ENCODE results near the gene CCDC6. TPM values are rescaled to one million over a fixed set of nuclear protein-coding genes. Genes with fewer than 3 reads are reported as not detected.

Gene CCDC6
- total and polyA plus RNA-seq, 2 experiments from 2014 or later, result 19.4 to 23.2 TPM

DNA sequence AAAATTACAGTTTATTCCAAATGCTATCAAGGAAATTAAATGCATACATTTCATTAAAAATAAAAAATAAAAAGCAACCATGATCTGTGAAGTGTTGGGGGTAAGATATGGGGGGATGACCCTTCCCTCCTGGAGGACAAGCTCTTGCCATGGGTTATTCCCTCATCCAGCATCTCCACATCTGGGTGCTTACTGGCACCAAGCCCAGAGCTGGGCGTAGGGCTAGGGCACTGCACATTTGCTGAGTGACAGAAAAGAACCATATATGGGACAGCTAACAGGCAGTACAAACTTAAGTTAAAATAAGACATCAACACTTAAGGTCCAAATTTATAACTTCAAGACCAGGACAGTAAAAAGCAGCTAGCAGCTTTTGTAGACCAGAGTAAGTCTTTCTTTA lies 10.2 kb downstream of the CCDC6 start:
- H4K20me1 ChIP-seq (ENCODE audit: insufficient read depth), result peaks cover 18% of the 10 kb centered on the region; the same call in 1 of the 2 replicates
- H3K4me1 ChIP-seq (ENCODE audit: insufficient read depth), result peaks cover 15% of the 10 kb centered on the region
- no peak for TF ChIP-seq EZH2phosphoT487 (IDR thresholded peaks at IDR 0.05; ENCODE audit: insufficient read depth, low read depth)
- TF ChIP-seq EZH2 (IDR thresholded peaks at IDR 0.05; ENCODE audit: insufficient read depth, poor library complexity, severe bottlenecking), result no peak
- no peak overlapping the region for H3K4me2 ChIP-seq (ENCODE audit: unreplicated experiment)
- no peak overlapping the region for H3K27ac ChIP-seq
- H3K4me3 ChIP-seq, result no peak overlapping the region
- no peak overlapping the region for H2AFZ ChIP-seq
- peaks cover 12% of the 10 kb centered on the region for H3F3A ChIP-seq (ENCODE audit: insufficient read depth)
- no peaks in the 10 kb centered on the region for H3K9me3 ChIP-seq (ENCODE audit: low read depth)
- in situ Hi-C loops (cut with MboI), result no loop called here
- no peaks in the 10 kb centered on the region for H3K27me3 ChIP-seq (replicated peaks; ENCODE audit: insufficient read depth)
- no peak for DNase-seq
- H3K79me2 ChIP-seq (ENCODE audit: insufficient read depth), result peaks cover 95% of the 10 kb centered on the region
- WGBS, 2 experiments (ENCODE audit: low coverage in 1 of 2, low lambda C conversion rate in 2 of 2, missing lambda C conversion rate in 2 of 2), result 93 to 100% methylated on average over 1 of the region's 1 CpG
- no peak overlapping the region for H3K9ac ChIP-seq
- H3K9me2 ChIP-seq (ENCODE audit: insufficient read depth), result no peaks in the 10 kb centered on the region
- no peaks in the 10 kb centered on the region for H3K36me3 ChIP-seq (ENCODE audit: low read depth)

- peak; percentile 24 for DNase-seq
Measured at GRCh38 chr10:59895629-59896116, 10.7 kb downstream of the CCDC6 start.

GRCh38 chr10:59894114-59894513 lies 12.2 kb downstream of the CCDC6 start:
- 3% methylated on average over 4 of the region's 4 CpGs for WGBS, 2 experiments (ENCODE audit: low coverage in 1 of 2, low lambda C conversion rate in 2 of 2, missing lambda C conversion rate in 2 of 2)
- peak overlapping the region; percentile 68 for H3K4me2 ChIP-seq (ENCODE audit: unreplicated experiment)
- in situ Hi-C loops (cut with MboI), result no loop called here
- no peaks in the 10 kb centered on the region for H3K27me3 ChIP-seq (replicated peaks; ENCODE audit: insufficient read depth)
- no peaks in the 10 kb centered on the region for H3K9me2 ChIP-seq (ENCODE audit: insufficient read depth)
- peak; percentile 95 for DNase-seq
- H3K9me3 ChIP-seq (ENCODE audit: low read depth), result no peaks in the 10 kb centered on the region
- H3K4me3 ChIP-seq, result peak overlapping the region; percentile 12; the same call in 1 of the 2 replicates
- no peak overlapping the region for H2AFZ ChIP-seq
- H3K27ac ChIP-seq, result peak overlapping the region; percentile 50
- no peak for TF ChIP-seq EZH2phosphoT487 (IDR thresholded peaks at IDR 0.05; ENCODE audit: insufficient read depth, low read depth)
- TF ChIP-seq EZH2 (IDR thresholded peaks at IDR 0.05; ENCODE audit: insufficient read depth, poor library complexity, severe bottlenecking), result no peak
- H4K20me1 ChIP-seq (ENCODE audit: insufficient read depth), result peaks cover 18% of the 10 kb centered on the region; the same call in 1 of the 2 replicates
- H3K36me3 ChIP-seq (ENCODE audit: low read depth), result no peaks in the 10 kb centered on the region
- 0 out of 2 replicates have a peak overlapping the region, but pooled peaks have one; percentile 5 for H3K9ac ChIP-seq
- H3K4me1 ChIP-seq (ENCODE audit: insufficient read depth), result peaks cover 13% of the 10 kb centered on the region
- peaks cover 93% of the 10 kb centered on the region for H3K79me2 ChIP-seq (ENCODE audit: insufficient read depth)
- H3F3A ChIP-seq (ENCODE audit: insufficient read depth), result peaks cover 12% of the 10 kb centered on the region

More at GRCh38 chr10:59895629-59896116, 10.7 kb downstream of the CCDC6 start:
- no peak for TF ChIP-seq EZH2 (IDR thresholded peaks at IDR 0.05; ENCODE audit: insufficient read depth, poor library complexity, severe bottlenecking)
- no peak for TF ChIP-seq EZH2phosphoT487 (IDR thresholded peaks at IDR 0.05; ENCODE audit: insufficient read depth, low read depth)
- Histone ChIP-seq H4K20me1 (ENCODE audit: insufficient read depth) (peaks cover 18% of the 10 kb centered on the region; the same call in 1 of the 2 replicates), H2AFZ (no peak overlapping the region), H3K4me3 (no peak overlapping the region), H3K36me3 (ENCODE audit: low read depth) (no peaks in the 10 kb centered on the region), H3K79me2 (ENCODE audit: insufficient read depth) (peaks cover 95% of the 10 kb centered on the region), H3K9me3 (ENCODE audit: low read depth) (no peaks in the 10 kb centered on the region), H3K9me2 (ENCODE audit: insufficient read depth) (no peaks in the 10 kb centered on the region), H3F3A (ENCODE audit: insufficient read depth) (peaks cover 12% of the 10 kb centered on the region), H3K4me1 (ENCODE audit: insufficient read depth) (peaks cover 13% of the 10 kb centered on the region), H3K4me2 (ENCODE audit: unreplicated experiment) (no peak overlapping the region), H3K27me3 (replicated peaks; ENCODE audit: insufficient read depth) (no peaks in the 10 kb centered on the region), H3K27ac (no peak overlapping the region), H3K9ac (no peak overlapping the region)
- in situ Hi-C loops (cut with MboI), result no loop called here
- WGBS, 2 experiments (ENCODE audit: low coverage in 1 of 2, low lambda C conversion rate in 2 of 2, missing lambda C conversion rate in 2 of 2), result 41 to 46% methylated on average over 10 of the region's 10 CpGs

GRCh38 chr10:59892697-59893096 lies 13.7 kb downstream of the CCDC6 start:
- peaks cover 12% of the 10 kb centered on the region for H3F3A ChIP-seq (ENCODE audit: insufficient read depth)
- peaks cover 93% of the 10 kb centered on the region for H3K79me2 ChIP-seq (ENCODE audit: insufficient read depth)
- in situ Hi-C loops (cut with MboI), result no loop called here

More at GRCh38 chr10:59892697-59893096, 13.7 kb downstream of the CCDC6 start:
- H3K27me3 ChIP-seq (replicated peaks; ENCODE audit: insufficient read depth), result no peaks in the 10 kb centered on the region
- no peak overlapping the region for H3K4me3 ChIP-seq
- no peak overlapping the region for H2AFZ ChIP-seq
- H3K4me1 ChIP-seq (ENCODE audit: insufficient read depth), result peaks cover 13% of the 10 kb centered on the region
- 0 out of 2 replicates have a peak, but pooled peaks cover 14% of the 10 kb centered on the region for H4K20me1 ChIP-seq (ENCODE audit: insufficient read depth)
- no peaks in the 10 kb centered on the region for H3K9me2 ChIP-seq (ENCODE audit: insufficient read depth)
- WGBS, 2 experiments (ENCODE audit: low coverage in 1 of 2, low lambda C conversion rate in 2 of 2, missing lambda C conversion rate in 2 of 2), result 90% methylated on average over 3 of the region's 3 CpGs
- H3K9ac ChIP-seq, result no peak overlapping the region
- H3K9me3 ChIP-seq (ENCODE audit: low read depth), result no peaks in the 10 kb centered on the region
- H3K27ac ChIP-seq, result no peak overlapping the region
- TF ChIP-seq EZH2 (IDR thresholded peaks at IDR 0.05; ENCODE audit: insufficient read depth, poor library complexity, severe bottlenecking), result no peak
- TF ChIP-seq EZH2phosphoT487 (IDR thresholded peaks at IDR 0.05; ENCODE audit: insufficient read depth, low read depth), result no peak
- DNase-seq, result no peak
- H3K36me3 ChIP-seq (ENCODE audit: low read depth), result no peaks in the 10 kb centered on the region
- no peak overlapping the region for H3K4me2 ChIP-seq (ENCODE audit: unreplicated experiment)

Data from GM23248 (cell line).